ENCODE measurements around the gene MYO10. TPM values are rescaled to one million over a fixed set of nuclear protein-coding genes. Genes with fewer than 3 reads are reported as not detected.

MYO10 gene
- total RNA-seq, 2 donors from 2014 or later = 40.0 to 89.2 TPM

DNA sequence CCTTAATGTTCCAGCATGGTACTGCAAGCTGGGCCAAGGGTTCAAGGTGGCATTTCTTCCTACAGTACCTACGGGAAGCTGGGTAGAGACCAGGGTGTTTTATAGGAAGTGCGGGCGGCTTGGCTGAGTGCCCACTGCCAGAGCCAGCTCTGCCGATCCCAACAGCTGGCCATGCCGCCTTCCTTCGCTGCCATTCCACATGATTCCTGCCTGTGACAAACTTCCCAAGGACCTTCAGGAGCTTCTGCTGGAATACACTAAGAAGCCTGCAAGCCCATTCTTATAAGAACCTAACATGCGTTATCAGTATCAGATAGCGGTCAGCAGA lies 22.0 kb downstream of the MYO10 start:
- Histone ChIP-seq H3K4me1 (ENCODE audit: control insufficient read depth, insufficient read depth, low read length) (peaks cover 17% of the 10 kb centered on the region), H3K9me3 (ENCODE audit: control insufficient read depth, low read length) (no peaks in the 10 kb centered on the region), H3K4me3 (ENCODE audit: low read length) (peak overlapping the region; percentile 36), H3K9ac (ENCODE audit: extremely low read depth, low read length, poor library complexity, severe bottlenecking) (no peak overlapping the region), H3K27me3 (ENCODE audit: control insufficient read depth, insufficient read depth, low read length, poor library complexity, severe bottlenecking) (no peaks in the 10 kb centered on the region), H3K36me3 (ENCODE audit: control insufficient read depth, insufficient read depth, low read length) (peaks cover 57% of the 10 kb centered on the region), H3K27ac (ENCODE audit: low read depth, low read length) (no peak overlapping the region)
- TF ChIP-seq, protein P1, sequence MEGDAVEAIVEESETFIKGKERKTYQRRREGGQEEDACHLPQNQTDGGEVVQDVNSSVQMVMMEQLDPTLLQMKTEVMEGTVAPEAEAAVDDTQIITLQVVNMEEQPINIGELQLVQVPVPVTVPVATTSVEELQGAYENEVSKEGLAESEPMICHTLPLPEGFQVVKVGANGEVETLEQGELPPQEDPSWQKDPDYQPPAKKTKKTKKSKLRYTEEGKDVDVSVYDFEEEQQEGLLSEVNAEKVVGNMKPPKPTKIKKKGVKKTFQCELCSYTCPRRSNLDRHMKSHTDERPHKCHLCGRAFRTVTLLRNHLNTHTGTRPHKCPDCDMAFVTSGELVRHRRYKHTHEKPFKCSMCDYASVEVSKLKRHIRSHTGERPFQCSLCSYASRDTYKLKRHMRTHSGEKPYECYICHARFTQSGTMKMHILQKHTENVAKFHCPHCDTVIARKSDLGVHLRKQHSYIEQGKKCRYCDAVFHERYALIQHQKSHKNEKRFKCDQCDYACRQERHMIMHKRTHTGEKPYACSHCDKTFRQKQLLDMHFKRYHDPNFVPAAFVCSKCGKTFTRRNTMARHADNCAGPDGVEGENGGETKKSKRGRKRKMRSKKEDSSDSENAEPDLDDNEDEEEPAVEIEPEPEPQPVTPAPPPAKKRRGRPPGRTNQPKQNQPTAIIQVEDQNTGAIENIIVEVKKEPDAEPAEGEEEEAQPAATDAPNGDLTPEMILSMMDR (conservative IDR thresholded peaks at IDR 0.05) = no peak
- Mint-ChIP-seq H3K27me3 (ENCODE audit: insufficient read depth) (no peaks in the 10 kb centered on the region), H3K9me3 (peaks cover 3% of the 10 kb centered on the region), H3K27ac (peak overlapping the region; percentile 21), H3K36me3 (ENCODE audit: low read depth) (peaks cover 34% of the 10 kb centered on the region), H3K4me1 (peaks cover 27% of the 10 kb centered on the region), H3K4me3 (no peak overlapping the region)
- DNase-seq = no peak
- WGBS, 2 experiments (ENCODE audit: insufficient coverage in 1 of 2, insufficient read length in 1 of 2) = 88 to 89% methylated on average over 7 to 8 of the region's 8 CpGs

DNA sequence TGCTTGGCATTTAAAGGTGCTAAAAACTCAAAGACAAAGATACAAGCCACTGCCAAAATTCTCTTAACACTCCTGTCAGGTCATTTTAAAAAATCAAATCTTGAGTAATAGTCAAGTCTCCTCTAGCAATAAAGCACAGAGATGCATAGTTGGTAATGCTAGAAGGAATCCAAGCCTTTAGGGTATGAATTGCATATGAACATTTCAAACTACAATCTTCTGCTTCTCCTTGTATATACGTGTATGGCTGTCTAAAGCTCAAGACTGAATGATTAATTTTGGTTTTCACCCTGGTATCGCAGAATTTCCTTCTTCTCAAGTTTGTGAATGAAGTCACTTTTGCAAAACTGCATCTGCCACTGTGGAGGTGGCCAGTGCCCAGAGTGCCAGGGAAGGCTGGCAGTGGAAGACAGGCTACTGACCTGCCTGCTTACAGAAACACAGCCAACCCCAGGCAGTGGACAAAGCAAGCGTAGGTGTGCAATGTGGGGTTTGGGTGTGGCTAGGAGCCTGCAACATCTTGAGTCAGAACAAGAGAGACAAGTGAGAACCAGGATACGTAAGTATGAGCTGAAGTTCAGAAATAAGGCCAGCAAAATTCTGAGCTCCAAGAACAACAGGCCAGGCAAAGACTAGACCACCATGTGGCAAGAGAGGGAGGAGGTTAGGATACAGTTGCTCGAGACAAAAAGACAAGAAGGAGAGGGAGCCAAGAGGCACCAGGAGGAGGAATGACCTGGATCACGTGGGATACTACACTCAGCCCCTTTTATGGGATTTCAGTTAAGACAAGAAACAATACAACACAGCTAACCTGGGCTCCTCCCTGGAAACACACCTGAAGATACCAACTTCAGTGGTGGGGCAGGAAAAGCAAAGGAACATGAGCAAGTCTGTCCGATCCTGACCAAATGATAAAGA lies 22.6 kb downstream of the MYO10 start:
- H3K27ac Mint-ChIP-seq = peak overlapping the region; percentile 21

DNA sequence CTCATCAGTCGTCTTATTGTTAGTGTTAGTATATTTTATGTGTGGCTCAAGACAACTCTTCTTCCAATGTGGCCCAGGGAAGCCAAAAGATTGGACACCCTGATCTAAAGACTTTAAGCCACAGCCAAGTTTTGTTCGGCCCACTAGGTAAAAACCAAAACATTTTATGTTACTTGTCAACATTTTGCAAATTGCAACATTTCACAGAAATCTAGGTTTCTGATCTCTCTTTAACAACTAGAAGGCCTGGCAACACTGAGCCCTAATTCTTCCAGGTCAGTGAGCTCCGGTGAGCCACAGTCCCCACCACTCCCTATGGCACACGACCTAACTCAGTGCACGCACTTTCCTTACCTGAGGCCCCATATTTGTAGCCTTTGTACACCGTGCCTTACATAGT lies 24.0 kb downstream of the MYO10 start:
- TF ChIP-seq, protein P1 (conservative IDR thresholded peaks at IDR 0.05) = no peak
- Histone ChIP-seq H3K4me1 (ENCODE audit: control insufficient read depth, insufficient read depth, low read length) (peaks cover 17% of the 10 kb centered on the region), H3K27ac (ENCODE audit: low read depth, low read length) (no peak overlapping the region), H3K27me3 (ENCODE audit: control insufficient read depth, insufficient read depth, low read length, poor library complexity, severe bottlenecking) (no peaks in the 10 kb centered on the region), H3K9me3 (ENCODE audit: control insufficient read depth, low read length) (no peaks in the 10 kb centered on the region), H3K4me3 (ENCODE audit: low read length) (no peak overlapping the region), H3K9ac (ENCODE audit: extremely low read depth, low read length, poor library complexity, severe bottlenecking) (no peak overlapping the region), H3K36me3 (ENCODE audit: control insufficient read depth, insufficient read depth, low read length) (peaks cover 67% of the 10 kb centered on the region)
- Mint-ChIP-seq H3K4me3 (no peak overlapping the region), H3K4me1 (peaks cover 21% of the 10 kb centered on the region), H3K36me3 (ENCODE audit: low read depth) (peaks cover 39% of the 10 kb centered on the region), H3K9me3 (peaks cover 4% of the 10 kb centered on the region), H3K27me3 (ENCODE audit: insufficient read depth) (no peaks in the 10 kb centered on the region), H3K27ac (no peak overlapping the region)
- DNase-seq = no peak
- WGBS, 2 experiments (ENCODE audit: insufficient coverage in 1 of 2, insufficient read length in 1 of 2) = 97 to 98% methylated on average over 5 to 6 of the region's 6 CpGs

More for the DNA sequence above, 22.6 kb downstream of the MYO10 start:
- Histone ChIP-seq H3K9ac (ENCODE audit: extremely low read depth, low read length, poor library complexity, severe bottlenecking) (no peak overlapping the region), H3K4me3 (ENCODE audit: low read length) (peak overlapping the region; percentile 36), H3K9me3 (ENCODE audit: control insufficient read depth, low read length) (no peaks in the 10 kb centered on the region), H3K27me3 (ENCODE audit: control insufficient read depth, insufficient read depth, low read length, poor library complexity, severe bottlenecking) (no peaks in the 10 kb centered on the region), H3K4me1 (ENCODE audit: control insufficient read depth, insufficient read depth, low read length) (peaks cover 17% of the 10 kb centered on the region), H3K27ac (ENCODE audit: low read depth, low read length) (no peak overlapping the region), H3K36me3 (ENCODE audit: control insufficient read depth, insufficient read depth, low read length) (peaks cover 61% of the 10 kb centered on the region)
- Mint-ChIP-seq H3K27me3 (ENCODE audit: insufficient read depth) (no peaks in the 10 kb centered on the region), H3K4me1 (peaks cover 27% of the 10 kb centered on the region), H3K36me3 (ENCODE audit: low read depth) (peaks cover 39% of the 10 kb centered on the region), H3K4me3 (no peak overlapping the region), H3K9me3 (peaks cover 4% of the 10 kb centered on the region)
- TF ChIP-seq, protein P1 (conservative IDR thresholded peaks at IDR 0.05) = no peak
- 94 to 97% methylated on average over 6 to 7 of the region's 7 CpGs for WGBS, 2 experiments (ENCODE audit: insufficient coverage in 1 of 2, insufficient read length in 1 of 2)
- DNase-seq = no peak

Data from endodermal cell (in vitro differentiated cells).